Spleen (tissue), 11 donors: Measurements from ENCODE around the gene KRT6B. TPM values are rescaled to one million over a fixed set of nuclear protein-coding genes. Genes with fewer than 3 reads are reported as not detected.

ENCODE experiments used
- DNase-seq: peaks from one replicate; pipeline ENCODE4 v3.0.0-alpha.2; 2020
- H3K27ac ChIP-seq, 8 donors: fragments of 200-600 bp; sonication (generic) in 7 of 8; 1 replicate in 4 of 8; 2 replicates in 4 of 8; pipeline versions ENCODE4 v1.5.0 to v1.8.0; 2016 to 2021; ENCODE audit warnings: inconsistent platforms in 4 of 8, mild to moderate bottlenecking in 4 of 8, moderate library complexity in 1 of 8
- H3K27me3 ChIP-seq, 7 donors: fragments of 200-600 bp; sonication (generic) in 6 of 7; replicated peaks in 1 of 7; 1 replicate in 4 of 7; 2 replicates in 3 of 7; pipeline versions ENCODE4 v1.5.0 to v1.8.0; 2016 to 2021; ENCODE audit warnings: inconsistent platforms in 3 of 7, mild to moderate bottlenecking in 1 of 7
- H3K36me3 ChIP-seq, 6 donors: fragments of 200-600 bp; sonication (generic) in 5 of 6; 1 replicate in 4 of 6; 2 replicates in 2 of 6; pipeline versions ENCODE4 v1.5.0 to v1.8.0; 2016 to 2021; ENCODE audit warnings: inconsistent platforms in 2 of 6
- H3K4me1 ChIP-seq, 6 donors: fragments of 200-600 bp; sonication (generic) in 5 of 6; 1 replicate in 3 of 6; 2 replicates in 3 of 6; pipeline versions ENCODE4 v1.5.0 to v1.8.0; 2016 to 2021; ENCODE audit warnings: inconsistent platforms in 3 of 6
- H3K4me3 ChIP-seq, 8 donors: fragments of 200-600 bp; sonication (generic) in 7 of 8; 1 replicate in 4 of 8; 2 replicates in 4 of 8; pipeline versions ENCODE4 v1.5.0 to v1.8.0; 2016 to 2021; ENCODE audit warnings: inconsistent platforms in 4 of 8, mild to moderate bottlenecking in 4 of 8, moderate library complexity in 2 of 8
- H3K9me3 ChIP-seq, 8 donors: fragments of 200-600 bp; sonication (generic) in 7 of 8; 1 replicate in 4 of 8; 2 replicates in 4 of 8; pipeline versions ENCODE4 v1.5.0 to v1.8.0; 2016 to 2021; ENCODE audit warnings: inconsistent platforms in 4 of 8
- POLR2A ChIP-seq, 3 donors: fragments of 450-650 bp; IDR thresholded peaks; one replicate each; pipeline ENCODE4 v1.5.1; 2017; ENCODE audit warnings: antibody characterized with exemption in 3 of 3, mild to moderate bottlenecking in 1 of 3
- POLR2AphosphoS5 ChIP-seq, 3 donors: sonication (generic); formaldehyde crosslinking; IDR thresholded peaks; one replicate each; pipeline ENCODE4 v1.5.1; 2017; ENCODE audit warnings: antibody characterized with exemption in 3 of 3
- WGBS, 5 donors: extraction: QIAGEN DNeasy Blood & Tissue Kit in 3 of 5; methylation state at CpG; one replicate each; pipeline versions ENCODE4 v1.1.5 to v1.1.7; 2013 to 2018; 5-methylcytosine and 5-hydroxymethylcytosine counted together
- intact Hi-C: fragments of 100-400 bp; cut with DNase I; formaldehyde crosslinking; loops from one replicate; pipeline ENCODE4 v1.15.0; 2023; ENCODE audit warnings: low total_unique reads
- polyA plus RNA-seq, 3 donors: library from polyadenylated mRNA; stranded (reverse); fragments of 200-250 nt; gene quantifications; one replicate each; pipeline ENCODE4 v1.2.1, GENCODE V29; 2013
- total RNA-seq, 7 donors: library from RNA; depleted of rRNA in 3 of 7; stranded (reverse); fragments of >200 nt in 3 of 7; fragmentation: NEBNext Ultra II Directional in 4 of 7; extraction: Animal tissue kit (Norgen Biotek cat#: 25700) in 4 of 7; gene quantifications; one replicate each; pipeline versions ENCODE4 v1.1.0 to v1.2.1, GENCODE V29; 2016 to 2021
- TF ChIP-seq, protein P1 (sequence below), 11 experiments: fragments of 200-600 bp in 7 of 11; fragments of 450-650 bp in 4 of 11; sonication (generic) in 4 of 11; IDR thresholded peaks in 8 of 11; conservative IDR thresholded peaks in 3 of 11; 1 replicate in 7 of 11; 2 replicates in 4 of 11; pipeline versions ENCODE4 v1.4.0 to v1.8.0; 2016 to 2021; ENCODE audit warnings: antibody characterized with exemption in 11 of 11, inconsistent platforms in 4 of 11, mild to moderate bottlenecking in 1 of 11
- donor health status: healthy with polysubstance abuse.
- donor health status: DM: no; HTN: no; CAD: no; lungs with moderate emphysema.
- donor health status: DM: no; HTN: no; CAD: no.
- donor health status: Bipolar disorder and iron deficiency.
- donor health status: healthy.
- donor health status: DM: no; HTN: no; CAD: no.
- donor health status: DM: yes; HTN: yes; CAD: no.

The KRT6B gene
- total and polyA plus RNA-seq, 10 donors: 0.03 to 0.10 (median 0.04) TPM; not detected in 7

DNA sequence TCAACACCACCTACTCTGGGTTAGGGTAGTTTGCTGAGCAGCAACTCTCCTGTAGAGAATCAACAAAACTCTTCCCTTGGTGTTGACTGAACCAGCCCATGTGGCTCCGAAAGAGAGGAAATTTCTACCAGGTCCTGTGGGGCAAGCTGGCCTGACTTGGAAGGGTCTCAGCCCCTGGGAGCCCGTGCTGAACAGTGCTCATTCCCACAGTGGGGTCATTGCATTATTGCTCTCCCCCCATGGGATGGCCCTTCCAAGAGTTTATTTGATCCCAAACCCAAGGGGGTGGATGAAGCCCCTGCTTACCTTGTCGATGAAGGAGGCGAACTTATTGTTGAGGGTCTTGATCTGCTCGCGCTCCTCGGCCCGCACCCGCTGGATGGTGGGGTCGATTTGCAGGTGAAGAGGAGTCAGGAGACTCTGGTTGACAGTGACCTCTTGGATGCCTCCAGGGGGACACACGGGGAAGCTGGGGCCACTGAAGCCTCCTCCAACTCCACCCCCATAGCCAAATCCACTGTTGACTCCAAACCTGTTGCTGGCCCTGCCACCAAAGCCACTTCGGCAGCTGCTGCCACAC lies 18.4 kb downstream of the KRT6B start:
- Histone ChIP-seq H3K36me3 (no peaks in the 10 kb centered on the region), H3K9me3 (no peaks in the 10 kb centered on the region), H3K4me3 (no peak overlapping the region), H3K4me1 (no peaks in the 10 kb centered on the region), H3K27me3 (peaks cover 0 to 52% (median 0%) of the 10 kb centered on the region in 7 donors), H3K27ac (no peak overlapping the region)
- TF ChIP-seq POLR2A (IDR thresholded peaks at IDR 0.05) (no peak), POLR2AphosphoS5 (IDR thresholded peaks at IDR 0.05) (no peak)
- TF ChIP-seq, protein P1, sequence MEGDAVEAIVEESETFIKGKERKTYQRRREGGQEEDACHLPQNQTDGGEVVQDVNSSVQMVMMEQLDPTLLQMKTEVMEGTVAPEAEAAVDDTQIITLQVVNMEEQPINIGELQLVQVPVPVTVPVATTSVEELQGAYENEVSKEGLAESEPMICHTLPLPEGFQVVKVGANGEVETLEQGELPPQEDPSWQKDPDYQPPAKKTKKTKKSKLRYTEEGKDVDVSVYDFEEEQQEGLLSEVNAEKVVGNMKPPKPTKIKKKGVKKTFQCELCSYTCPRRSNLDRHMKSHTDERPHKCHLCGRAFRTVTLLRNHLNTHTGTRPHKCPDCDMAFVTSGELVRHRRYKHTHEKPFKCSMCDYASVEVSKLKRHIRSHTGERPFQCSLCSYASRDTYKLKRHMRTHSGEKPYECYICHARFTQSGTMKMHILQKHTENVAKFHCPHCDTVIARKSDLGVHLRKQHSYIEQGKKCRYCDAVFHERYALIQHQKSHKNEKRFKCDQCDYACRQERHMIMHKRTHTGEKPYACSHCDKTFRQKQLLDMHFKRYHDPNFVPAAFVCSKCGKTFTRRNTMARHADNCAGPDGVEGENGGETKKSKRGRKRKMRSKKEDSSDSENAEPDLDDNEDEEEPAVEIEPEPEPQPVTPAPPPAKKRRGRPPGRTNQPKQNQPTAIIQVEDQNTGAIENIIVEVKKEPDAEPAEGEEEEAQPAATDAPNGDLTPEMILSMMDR (IDR thresholded peaks at IDR 0.05 in 8 of 11, conservative IDR thresholded peaks at IDR 0.05 in 3 of 11): no peak
- intact Hi-C loops: no loop called here
- 86 to 95% (median 90%) methylated on average over 9 to 12 of the region's 12 CpGs for WGBS, 5 donors
- no peak for DNase-seq

DNA sequence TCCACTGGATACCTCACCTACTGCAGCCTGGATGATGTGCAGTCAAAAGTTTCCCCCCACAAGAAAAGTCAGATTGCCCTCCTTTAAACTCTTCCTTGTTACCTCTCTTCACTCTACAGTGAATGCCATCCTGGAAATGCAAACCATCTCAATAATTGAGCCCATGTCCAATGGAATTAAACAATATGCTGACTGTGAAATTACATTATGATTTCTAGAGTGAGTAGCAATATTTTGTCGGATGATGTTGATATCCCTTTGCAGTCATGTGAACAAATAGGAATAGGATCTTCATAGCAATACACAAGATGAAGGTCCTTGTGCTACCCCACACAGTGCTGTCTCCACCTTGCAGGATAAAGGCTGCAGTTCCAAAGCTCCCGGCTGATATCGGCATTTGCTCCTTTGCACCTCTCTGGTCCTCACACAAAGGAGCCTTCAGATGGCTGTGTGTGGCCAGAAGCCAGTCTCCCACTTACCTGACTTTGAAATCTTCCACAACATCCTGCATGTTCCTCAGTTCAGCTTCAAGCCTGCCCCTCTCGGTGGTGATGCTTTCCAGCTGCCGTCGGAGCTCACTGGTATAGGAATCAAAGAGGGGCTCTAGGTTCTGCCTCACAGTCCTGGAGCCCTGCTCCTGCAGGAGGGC lies 19.3 kb downstream of the KRT6B start:
- WGBS, 5 donors: 83 to 93% (median 91%) methylated on average over 6 of the region's 6 CpGs
- Histone ChIP-seq H3K4me1 (no peaks in the 10 kb centered on the region), H3K4me3 (no peak overlapping the region), H3K9me3 (no peaks in the 10 kb centered on the region), H3K27ac (no peak overlapping the region), H3K27me3 (peaks cover 0 to 58% (median 0%) of the 10 kb centered on the region in 7 donors), H3K36me3 (no peaks in the 10 kb centered on the region)
- intact Hi-C loops: no loop called here
- TF ChIP-seq POLR2AphosphoS5 (IDR thresholded peaks at IDR 0.05) (no peak), POLR2A (IDR thresholded peaks at IDR 0.05) (no peak)
- TF ChIP-seq, protein P1 (IDR thresholded peaks at IDR 0.05 in 8 of 11, conservative IDR thresholded peaks at IDR 0.05 in 3 of 11): no peak
- DNase-seq: no peak

DNA sequence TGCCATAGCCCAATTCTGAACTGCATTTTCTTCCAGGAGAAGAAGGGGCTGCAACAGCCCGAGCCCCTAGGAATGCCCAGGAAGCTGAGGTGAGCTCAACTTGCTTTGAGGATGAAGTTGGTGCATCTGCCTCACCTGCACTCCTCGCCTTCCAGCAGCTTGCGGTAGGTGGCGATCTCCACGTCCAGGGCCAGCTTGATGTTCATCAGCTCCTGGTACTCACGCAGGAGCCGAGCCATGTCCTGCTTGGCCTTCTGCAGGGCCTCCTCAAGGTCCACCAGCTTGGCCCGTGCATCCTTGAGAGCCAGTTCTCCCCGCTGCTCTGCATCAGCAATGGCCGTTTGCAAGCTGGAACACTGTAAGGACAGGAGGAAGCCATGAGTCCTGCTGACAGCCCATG lies 23.8 kb downstream of the KRT6B start:
- WGBS, 5 donors: 76 to 85% (median 84%) methylated on average over 10 of the region's 10 CpGs
- Histone ChIP-seq H3K4me3 (no peak overlapping the region), H3K4me1 (no peaks in the 10 kb centered on the region), H3K36me3 (no peaks in the 10 kb centered on the region), H3K27ac (no peak overlapping the region), H3K9me3 (no peaks in the 10 kb centered on the region), H3K27me3 (peaks cover 0 to 50% (median 0%) of the 10 kb centered on the region in 7 donors)
- TF ChIP-seq POLR2A (IDR thresholded peaks at IDR 0.05) (no peak), POLR2AphosphoS5 (IDR thresholded peaks at IDR 0.05) (no peak)
- TF ChIP-seq, protein P1 (IDR thresholded peaks at IDR 0.05 in 8 of 11, conservative IDR thresholded peaks at IDR 0.05 in 3 of 11): no peak
- DNase-seq: peak; percentile 64
- intact Hi-C loops: no loop called here

DNA sequence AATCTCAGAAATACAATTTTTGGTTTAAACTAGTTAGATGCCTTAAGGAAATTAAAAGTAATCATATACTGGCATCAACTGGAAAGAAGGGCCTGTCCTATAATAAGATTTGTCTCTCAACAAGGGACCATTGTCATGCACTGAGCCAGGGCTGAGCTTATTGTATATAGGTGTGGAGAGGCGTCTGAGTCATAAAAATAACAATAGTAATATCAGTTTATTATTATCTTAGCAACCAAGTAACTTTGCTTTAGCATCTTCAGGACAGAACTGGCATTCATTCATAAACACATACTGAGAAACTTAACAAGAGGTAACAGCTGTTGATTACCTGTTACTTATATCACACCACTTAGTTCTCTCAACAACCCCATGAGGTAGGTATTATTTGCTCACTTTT lies 24.9 kb downstream of the KRT6B start:
- WGBS, 5 donors: 73 to 83% (median 78%) methylated on average over 1 of the region's 1 CpG
- no peaks in the 10 kb centered on the region for H3K9me3 ChIP-seq
- no peaks in the 10 kb centered on the region for H3K36me3 ChIP-seq
- DNase-seq: no peak
- intact Hi-C loops: no loop called here
- TF ChIP-seq POLR2AphosphoS5 (IDR thresholded peaks at IDR 0.05): no peak
- TF ChIP-seq, protein P1 (IDR thresholded peaks at IDR 0.05 in 8 of 11, conservative IDR thresholded peaks at IDR 0.05 in 3 of 11): no peak
- no peak for TF ChIP-seq POLR2A (IDR thresholded peaks at IDR 0.05)
- H3K4me1 ChIP-seq: no peaks in the 10 kb centered on the region
- no peak overlapping the region for H3K27ac ChIP-seq
- H3K27me3 ChIP-seq: peaks cover 0 to 50% (median 0%) of the 10 kb centered on the region in 7 donors
- H3K4me3 ChIP-seq: no peak overlapping the region
